ENCODE results near the gene ZNF605.
A peak's percentile ranks its signal among the peaks of the same experiment; 100 is the strongest.

ZNF605 gene

DNA sequence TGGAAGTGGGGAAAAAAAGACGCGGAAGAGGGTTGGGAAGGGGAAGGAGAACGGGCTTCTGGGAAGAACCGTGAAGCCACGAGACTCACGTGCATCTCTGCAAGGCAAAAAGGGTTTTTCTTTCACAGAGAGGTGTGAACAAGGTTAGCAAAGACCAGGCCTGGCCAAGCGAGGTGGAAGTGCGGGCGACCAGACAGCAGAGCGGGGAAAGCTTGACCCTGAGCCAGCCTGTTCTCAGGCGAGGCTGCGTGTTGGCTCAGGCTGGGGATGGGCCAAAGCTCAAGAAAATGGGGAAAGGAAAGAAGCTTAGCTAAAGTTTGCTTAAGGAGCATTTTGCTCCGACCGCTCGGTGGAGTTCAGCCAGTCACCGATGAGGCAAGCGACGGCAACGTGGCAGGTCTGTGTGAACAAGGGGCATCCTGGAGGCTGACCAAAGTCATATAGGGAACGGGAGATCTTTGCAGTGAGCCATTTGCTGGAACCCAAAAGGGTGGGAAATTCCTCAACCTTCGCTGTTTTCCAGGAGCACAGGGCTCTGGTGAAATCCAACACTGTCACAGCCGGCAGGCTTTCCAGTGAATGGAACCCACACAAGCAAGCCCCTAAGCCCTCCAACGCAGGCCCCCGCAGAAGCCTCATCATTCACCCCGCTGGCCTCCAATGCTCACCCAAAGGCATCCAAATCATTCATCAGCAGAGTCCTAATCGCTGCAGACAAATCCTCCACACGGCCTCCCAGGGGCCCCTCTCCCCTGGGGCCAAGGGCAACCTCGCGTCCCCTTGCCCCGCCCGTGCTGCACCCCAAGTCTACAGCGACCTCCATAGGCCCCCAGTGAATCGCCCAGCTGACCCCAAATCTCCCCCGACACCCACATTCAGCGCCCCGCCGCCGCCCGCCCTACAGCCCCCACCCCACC, 754 bp downstream of the ZNF605 start:
- H3K9ac ChIP-seq: no peak overlapping the region
- no peak for TF ChIP-seq CTCF (conservative IDR thresholded peaks at IDR 0.05; ENCODE audit: low read depth, low read length)
- H3K36me3 ChIP-seq (ENCODE audit: insufficient read depth): no peaks in the 10 kb centered on the region
- no peaks in the 10 kb centered on the region for H3K4me1 ChIP-seq (ENCODE audit: low read depth, poor library complexity, severe bottlenecking)
- H3K79me2 ChIP-seq (ENCODE audit: insufficient read depth, low read depth): no peaks in the 10 kb centered on the region
- H3K27me3 ChIP-seq (ENCODE audit: insufficient read depth, low read depth): no peaks in the 10 kb centered on the region
- H3K4me3 ChIP-seq (IDR thresholded peaks at IDR 0.05; ENCODE audit: insufficient read depth, low read depth, low read length): no peak overlapping the region
- H3K4me2 ChIP-seq: no peak overlapping the region
- no peak overlapping the region for H3K27ac ChIP-seq
- H2AFZ ChIP-seq (ENCODE audit: low read depth): peak overlapping the region; percentile 26; the same call in 1 of the 2 replicates
- H4K20me1 ChIP-seq (ENCODE audit: insufficient read depth): no peaks in the 10 kb centered on the region

DNA sequence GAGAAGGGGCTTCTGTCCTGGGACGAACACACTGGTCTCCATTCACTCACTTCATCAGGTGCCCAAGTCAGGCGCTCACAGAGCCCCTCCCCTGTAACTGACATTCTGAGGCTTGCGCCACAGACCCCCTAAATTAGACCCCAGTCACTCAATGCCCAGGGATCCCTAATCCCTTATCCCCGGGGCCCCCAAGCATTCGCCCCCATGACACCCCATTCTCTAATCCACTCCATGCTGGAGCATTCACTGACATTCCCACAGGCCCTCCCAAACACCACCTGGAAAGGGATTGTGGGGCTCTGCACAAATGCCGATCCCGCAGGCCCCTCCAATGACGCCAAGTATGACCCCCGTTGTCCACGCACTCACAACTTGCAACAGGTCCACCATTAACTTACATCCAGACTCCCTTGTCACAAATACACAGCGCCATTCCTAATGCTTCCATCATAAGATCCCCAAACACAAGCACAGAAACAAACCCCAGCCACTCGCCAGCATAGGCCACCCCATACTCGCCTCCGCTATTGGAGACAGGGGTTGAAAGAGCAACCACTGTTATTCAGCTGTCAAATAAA, 1.5 kb downstream of the ZNF605 start:
- Histone ChIP-seq H3K9ac (no peak overlapping the region), H3K27me3 (ENCODE audit: insufficient read depth, low read depth) (no peaks in the 10 kb centered on the region), H3K36me3 (ENCODE audit: insufficient read depth) (no peaks in the 10 kb centered on the region), H3K4me3 (IDR thresholded peaks at IDR 0.05; ENCODE audit: insufficient read depth, low read depth, low read length) (no peak overlapping the region), H2AFZ (ENCODE audit: low read depth) (no peak overlapping the region), H3K4me2 (no peak overlapping the region), H3K4me1 (ENCODE audit: low read depth, poor library complexity, severe bottlenecking) (no peaks in the 10 kb centered on the region), H3K79me2 (ENCODE audit: insufficient read depth, low read depth) (no peaks in the 10 kb centered on the region), H4K20me1 (ENCODE audit: insufficient read depth) (no peaks in the 10 kb centered on the region), H3K27ac (no peak overlapping the region)
- no peak for TF ChIP-seq CTCF (conservative IDR thresholded peaks at IDR 0.05; ENCODE audit: low read depth, low read length)

DNA sequence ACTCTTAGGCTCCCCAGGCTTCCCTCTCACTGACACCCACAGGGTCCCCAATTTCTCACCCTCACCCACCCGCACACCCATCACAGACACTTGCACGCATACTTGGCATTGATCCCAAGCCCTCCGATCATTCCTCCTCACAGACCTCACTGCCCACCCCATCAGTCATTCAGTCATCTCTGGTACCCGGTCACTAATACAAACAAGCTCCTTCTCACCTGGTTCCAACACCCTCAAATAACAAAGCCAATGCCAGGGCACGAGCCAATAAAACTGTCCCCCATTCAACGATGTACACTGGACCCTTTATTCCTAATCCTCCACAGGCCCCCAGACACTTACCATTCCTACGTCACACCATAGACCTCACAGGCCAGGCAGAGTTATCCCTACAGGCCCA, 2.3 kb downstream of the ZNF605 start:
- no peaks in the 10 kb centered on the region for H4K20me1 ChIP-seq (ENCODE audit: insufficient read depth)
- H3K4me3 ChIP-seq (IDR thresholded peaks at IDR 0.05; ENCODE audit: insufficient read depth, low read depth, low read length): no peak overlapping the region
- H3K4me2 ChIP-seq: no peak overlapping the region

DNA sequence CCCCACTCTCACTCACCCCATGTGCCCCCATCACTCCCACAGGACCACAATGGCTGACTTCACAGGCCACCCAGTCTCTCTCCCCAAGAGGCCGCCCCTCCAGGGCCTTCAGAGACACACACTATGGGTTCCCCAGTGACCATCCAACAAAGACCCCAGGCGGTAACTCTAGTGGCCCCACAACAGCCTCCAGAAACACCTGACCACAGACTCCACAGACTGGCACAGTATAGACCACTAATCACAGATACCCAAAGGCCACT, 3.0 kb downstream of the ZNF605 start:
- Histone ChIP-seq H3K4me3 (IDR thresholded peaks at IDR 0.05; ENCODE audit: insufficient read depth, low read depth, low read length) (no peak overlapping the region), H3K79me2 (ENCODE audit: insufficient read depth, low read depth) (no peaks in the 10 kb centered on the region), H3K4me2 (no peak overlapping the region), H3K36me3 (ENCODE audit: insufficient read depth) (no peaks in the 10 kb centered on the region), H4K20me1 (ENCODE audit: insufficient read depth) (no peaks in the 10 kb centered on the region), H3K9ac (no peak overlapping the region), H3K27me3 (ENCODE audit: insufficient read depth, low read depth) (no peaks in the 10 kb centered on the region), H3K27ac (no peak overlapping the region), H3K4me1 (ENCODE audit: low read depth, poor library complexity, severe bottlenecking) (no peaks in the 10 kb centered on the region), H2AFZ (ENCODE audit: low read depth) (no peak overlapping the region)
- no peak for TF ChIP-seq CTCF (conservative IDR thresholded peaks at IDR 0.05; ENCODE audit: low read depth, low read length)

More for the DNA sequence above, 2.3 kb downstream of the ZNF605 start:
- no peak overlapping the region for H2AFZ ChIP-seq (ENCODE audit: low read depth)
- no peaks in the 10 kb centered on the region for H3K79me2 ChIP-seq (ENCODE audit: insufficient read depth, low read depth)
- no peaks in the 10 kb centered on the region for H3K36me3 ChIP-seq (ENCODE audit: insufficient read depth)
- H3K27me3 ChIP-seq (ENCODE audit: insufficient read depth, low read depth): no peaks in the 10 kb centered on the region
- H3K9ac ChIP-seq: no peak overlapping the region
- H3K4me1 ChIP-seq (ENCODE audit: low read depth, poor library complexity, severe bottlenecking): no peaks in the 10 kb centered on the region
- no peak overlapping the region for H3K27ac ChIP-seq
- no peak for TF ChIP-seq CTCF (conservative IDR thresholded peaks at IDR 0.05; ENCODE audit: low read depth, low read length)

All from KMS-11 (cell line).